GM10266 (cell line): ENCODE results near the gene ARPC2.

ENCODE experiments used
- DNase-seq: peaks from one replicate; pipeline ENCODE4 v3.0.0; 2012; ENCODE audit errors: extremely low spot score
- TF ChIP-seq, protein P1 (sequence below): IDR thresholded peaks from 2 replicates; pipeline ENCODE4 v1.5.1; 2012; ENCODE audit warnings: mild to moderate bottlenecking, low read depth; ENCODE audit not compliant: control insufficient read depth, insufficient read depth; ENCODE audit errors: missing control alignments

ARPC2 gene

DNA sequence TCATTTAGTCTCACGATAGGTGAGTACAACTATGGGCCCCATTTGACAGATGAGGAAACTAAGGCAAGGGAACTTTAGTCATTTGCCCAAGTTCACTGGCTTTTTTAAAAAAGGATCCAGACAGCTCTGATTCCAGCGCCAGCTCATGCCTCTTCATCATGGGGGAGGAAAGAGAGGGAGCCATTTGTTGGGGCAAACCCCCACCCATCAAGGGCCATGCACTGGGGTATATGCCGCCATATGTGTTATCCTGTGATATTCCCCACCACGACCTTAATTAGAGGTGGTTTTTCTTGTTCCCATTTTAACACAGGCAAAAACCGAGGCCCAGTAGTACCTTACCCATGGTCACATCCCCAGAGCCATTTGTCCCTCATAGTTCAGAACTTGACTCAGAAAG lies 43.2 kb downstream of the ARPC2 start:
- TF ChIP-seq, protein P1, sequence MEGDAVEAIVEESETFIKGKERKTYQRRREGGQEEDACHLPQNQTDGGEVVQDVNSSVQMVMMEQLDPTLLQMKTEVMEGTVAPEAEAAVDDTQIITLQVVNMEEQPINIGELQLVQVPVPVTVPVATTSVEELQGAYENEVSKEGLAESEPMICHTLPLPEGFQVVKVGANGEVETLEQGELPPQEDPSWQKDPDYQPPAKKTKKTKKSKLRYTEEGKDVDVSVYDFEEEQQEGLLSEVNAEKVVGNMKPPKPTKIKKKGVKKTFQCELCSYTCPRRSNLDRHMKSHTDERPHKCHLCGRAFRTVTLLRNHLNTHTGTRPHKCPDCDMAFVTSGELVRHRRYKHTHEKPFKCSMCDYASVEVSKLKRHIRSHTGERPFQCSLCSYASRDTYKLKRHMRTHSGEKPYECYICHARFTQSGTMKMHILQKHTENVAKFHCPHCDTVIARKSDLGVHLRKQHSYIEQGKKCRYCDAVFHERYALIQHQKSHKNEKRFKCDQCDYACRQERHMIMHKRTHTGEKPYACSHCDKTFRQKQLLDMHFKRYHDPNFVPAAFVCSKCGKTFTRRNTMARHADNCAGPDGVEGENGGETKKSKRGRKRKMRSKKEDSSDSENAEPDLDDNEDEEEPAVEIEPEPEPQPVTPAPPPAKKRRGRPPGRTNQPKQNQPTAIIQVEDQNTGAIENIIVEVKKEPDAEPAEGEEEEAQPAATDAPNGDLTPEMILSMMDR, result no peak
- DNase-seq, result no peak

DNA sequence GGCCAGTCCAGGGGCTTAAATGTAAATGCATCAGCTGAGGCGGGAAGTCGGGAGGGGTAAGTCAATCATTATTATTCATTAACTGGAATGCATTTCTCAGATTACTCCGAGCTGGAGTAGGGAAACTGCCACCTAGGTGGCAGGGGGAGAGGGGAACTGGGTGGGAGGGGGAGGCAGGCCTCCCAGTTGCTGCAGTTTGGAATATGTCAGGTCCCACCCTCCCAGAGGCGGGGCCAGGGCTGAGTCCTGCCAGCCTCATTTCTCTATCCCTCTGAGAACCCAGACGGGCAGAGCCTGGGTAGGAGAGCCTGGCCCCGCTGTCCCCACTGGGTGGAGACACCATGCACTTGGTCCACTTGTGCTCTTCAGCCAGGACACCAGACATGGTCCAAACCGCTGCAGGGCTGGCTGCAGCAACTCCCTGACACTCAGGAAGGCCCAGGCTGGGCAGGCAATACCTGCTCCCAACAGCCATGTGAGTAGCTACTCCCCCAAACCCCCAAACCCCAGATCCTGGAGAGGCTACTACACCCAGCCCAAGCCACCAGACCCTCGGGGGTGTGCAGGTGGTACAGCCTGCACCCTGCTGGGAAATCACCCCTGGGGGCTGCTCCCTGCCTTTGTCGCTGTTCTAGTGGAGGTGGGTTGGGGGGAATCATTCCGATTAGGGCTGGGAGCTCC lies 43.9 kb downstream of the ARPC2 start, which contains the start of gene GPBAR1:
GPBAR1 (plus strand) TSS at position 274 of the 681 bp plus-strand sequence. CDS start 1,710 bp downstream, outside the sequence.
- no peak for DNase-seq
- TF ChIP-seq, protein P1, result no peak

DNA sequence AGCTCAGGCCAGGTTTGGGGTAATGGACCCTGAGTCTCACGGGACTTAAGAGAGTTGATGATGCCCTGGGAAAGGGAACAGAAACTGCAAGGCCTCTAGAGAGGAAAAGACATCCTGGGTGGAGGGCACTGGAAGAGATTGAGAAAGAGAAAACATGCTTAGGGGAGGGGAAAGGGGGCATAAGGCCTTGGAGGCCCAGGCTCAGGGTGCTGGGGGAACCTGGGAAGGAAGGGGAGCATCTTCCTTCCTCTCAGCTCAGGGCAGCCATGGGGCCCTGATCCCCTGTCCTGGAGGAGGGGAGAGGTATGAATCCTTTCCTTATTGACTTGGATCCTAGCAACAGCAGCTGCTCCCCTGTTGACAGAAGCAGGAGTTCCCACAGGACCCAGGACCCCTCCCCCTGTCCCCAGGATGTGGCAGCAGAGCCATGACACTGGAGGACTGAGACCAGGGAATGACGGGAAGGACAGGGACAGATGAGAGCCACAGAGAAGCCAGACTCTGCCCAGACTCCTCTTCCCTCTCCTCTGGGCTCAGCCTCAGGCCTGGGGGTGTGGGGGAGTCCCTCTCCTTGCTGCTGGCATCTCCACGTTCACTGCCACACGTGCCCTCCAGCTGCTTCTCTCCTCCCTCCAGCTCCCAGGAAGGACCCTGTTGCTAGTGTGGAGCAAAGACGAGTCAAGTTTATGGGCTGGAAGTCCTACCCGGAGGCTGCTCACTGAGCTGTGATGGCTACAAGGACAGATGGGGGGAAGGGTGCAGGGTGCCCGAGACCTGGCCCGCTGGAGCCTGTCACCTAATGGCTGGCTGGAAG lies 44.6 kb downstream of the ARPC2 start:
- TF ChIP-seq, protein P1, result no peak

DNA sequence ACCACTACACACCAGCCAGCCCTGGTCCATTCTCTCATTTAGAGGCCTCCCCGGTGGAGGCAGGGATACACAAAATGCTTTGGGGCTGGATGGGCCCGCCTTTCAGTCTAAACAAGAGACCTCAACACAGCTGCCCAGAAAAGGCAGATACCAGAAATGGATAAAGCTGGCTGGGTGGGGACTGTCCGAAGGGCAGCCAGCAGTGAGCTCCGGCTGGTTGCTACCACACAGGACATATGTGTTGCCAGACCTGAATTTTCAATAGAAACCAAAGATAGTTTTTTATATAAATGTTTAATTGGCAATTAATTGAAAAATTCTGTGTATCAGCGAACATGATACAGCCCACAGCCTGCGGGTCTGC lies 45.2 kb downstream of the ARPC2 start:
- TF ChIP-seq, protein P1, result no peak

More for the DNA sequence above, 44.6 kb downstream of the ARPC2 start:
- no peak for DNase-seq

DNA sequence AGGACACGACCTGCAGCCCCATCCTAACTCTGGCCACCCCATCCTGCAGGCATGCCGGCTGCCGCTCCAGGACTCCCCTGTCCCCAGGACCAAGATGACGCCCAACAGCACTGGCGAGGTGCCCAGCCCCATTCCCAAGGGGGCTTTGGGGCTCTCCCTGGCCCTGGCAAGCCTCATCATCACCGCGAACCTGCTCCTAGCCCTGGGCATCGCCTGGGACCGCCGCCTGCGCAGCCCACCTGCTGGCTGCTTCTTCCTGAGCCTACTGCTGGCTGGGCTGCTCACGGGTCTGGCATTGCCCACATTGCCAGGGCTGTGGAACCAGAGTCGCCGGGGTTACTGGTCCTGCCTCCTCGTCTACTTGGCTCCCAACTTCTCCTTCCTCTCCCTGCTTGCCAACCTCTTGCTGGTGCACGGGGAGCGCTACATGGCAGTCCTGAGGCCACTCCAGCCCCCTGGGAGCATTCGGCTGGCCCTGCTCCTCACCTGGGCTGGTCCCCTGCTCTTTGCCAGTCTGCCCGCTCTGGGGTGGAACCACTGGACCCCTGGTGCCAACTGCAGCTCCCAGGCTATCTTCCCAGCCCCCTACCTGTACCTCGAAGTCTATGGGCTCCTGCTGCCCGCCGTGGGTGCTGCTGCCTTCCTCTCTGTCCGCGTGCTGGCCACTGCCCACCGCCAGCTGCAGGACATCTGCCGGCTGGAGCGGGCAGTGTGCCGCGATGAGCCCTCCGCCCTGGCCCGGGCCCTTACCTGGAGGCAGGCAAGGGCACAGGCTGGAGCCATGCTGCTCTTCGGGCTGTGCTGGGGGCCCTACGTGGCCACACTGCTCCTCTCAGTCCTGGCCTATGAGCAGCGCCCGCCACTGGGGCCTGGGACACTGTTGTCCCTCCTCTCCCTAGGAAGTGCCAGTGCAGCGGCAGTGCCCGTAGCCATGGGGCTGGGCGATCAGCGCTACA lies 45.9 kb downstream of the ARPC2 start:
- DNase-seq, result no peak
- TF ChIP-seq, protein P1, result no peak

More for the DNA sequence above, 45.2 kb downstream of the ARPC2 start:
- DNase-seq, result no peak

DNA sequence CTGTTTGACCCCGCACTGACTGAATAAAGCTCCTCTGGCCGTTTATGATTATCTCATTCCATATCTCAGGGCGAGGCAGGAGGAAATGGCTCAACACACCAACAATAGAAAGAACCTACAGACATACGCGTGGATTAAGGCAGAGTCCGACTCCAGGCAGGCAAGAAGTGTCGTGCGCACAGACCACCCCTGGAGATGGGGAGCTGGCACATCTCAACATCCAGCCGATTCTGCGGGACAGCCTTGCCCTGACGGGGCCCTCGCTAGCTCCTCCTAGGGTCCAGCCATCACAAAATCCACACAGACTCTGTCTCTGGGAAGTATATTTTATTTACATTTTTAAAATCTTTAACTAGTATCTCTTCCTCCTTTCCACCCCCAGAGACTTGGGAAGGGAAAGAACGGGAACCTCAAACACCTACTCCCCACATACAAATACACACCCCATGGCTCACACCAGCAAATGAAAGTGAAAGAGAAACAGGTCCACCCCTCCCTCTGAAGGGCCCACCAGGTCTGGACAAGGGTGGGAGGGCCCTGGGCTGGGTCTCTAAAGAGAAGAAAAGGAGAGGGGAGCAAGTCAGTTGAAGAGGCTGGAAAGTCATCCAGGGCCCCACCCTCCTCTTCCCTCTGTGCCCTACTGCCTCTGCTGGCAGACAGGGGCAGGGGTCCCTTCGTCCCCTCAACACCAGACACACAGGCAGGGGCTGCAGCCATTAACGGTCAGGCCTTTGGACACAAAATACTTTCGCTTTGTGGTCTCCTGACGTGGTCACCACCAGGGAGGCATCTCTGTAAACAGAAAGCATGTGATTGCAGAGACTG lies 47.0 kb downstream of the ARPC2 start:
- DNase-seq, result no peak
- TF ChIP-seq, protein P1, result no peak
